PFSK-1 (cell line): ENCODE measurements around the gene ZFHX3.

ENCODE experiments used
- FOXP2 ChIP-seq: optimal IDR thresholded peaks from 2 replicates; pipeline ENCODE3; 2011; ENCODE audit warnings: borderline replicate concordance, control low read depth, inconsistent platforms; ENCODE audit not compliant: insufficient read depth; ENCODE audit errors: extremely low read length, extremely low read depth
- POLR2AphosphoS5 ChIP-seq: IDR thresholded peaks from 2 replicates; pipeline ENCODE4 v1.6.1; 2012; ENCODE audit warnings: low read depth, mild to moderate bottlenecking, control low read depth, low read length, moderate library complexity
- REST ChIP-seq, 2 experiments: IDR thresholded peaks; 2 replicates each; pipeline versions ENCODE4 v1.6.1 to v1.8.0; 2011 to 2012; ENCODE audit warnings: low read depth in 2 of 2, low read length in 2 of 2, control low read depth in 1 of 2, inconsistent platforms in 1 of 2, mild to moderate bottlenecking in 1 of 2, moderate library complexity in 1 of 2; ENCODE audit not compliant: insufficient read depth in 1 of 2
- SIN3A ChIP-seq: IDR thresholded peaks from 2 replicates; pipeline ENCODE4 v1.6.1; 2012; ENCODE audit warnings: mild to moderate bottlenecking, low read length, moderate library complexity, borderline replicate concordance; ENCODE audit not compliant: insufficient read depth
- TAF1 ChIP-seq: IDR thresholded peaks from 2 replicates; pipeline ENCODE4 v1.6.1; 2012; ENCODE audit warnings: low read length, control low read depth, borderline replicate concordance; ENCODE audit not compliant: insufficient read depth

ZFHX3 gene

GRCh38 chr16:73034374-73034773 lies 13.6 kb downstream of the ZFHX3 start:
- TF ChIP-seq REST (IDR thresholded peaks at IDR 0.05; ENCODE audit: insufficient read depth in 1 of 2, low read depth in 2 of 2, low read length in 2 of 2) (no peak), SIN3A (no peak), POLR2AphosphoS5 (no peak), TAF1 (no peak), FOXP2 (no peak)

- TF ChIP-seq SIN3A (0 out of 2 replicates have a peak, but pooled peaks have one; percentile 45), POLR2AphosphoS5 (no peak), REST (IDR thresholded peaks at IDR 0.05; ENCODE audit: insufficient read depth in 1 of 2, low read depth in 2 of 2, low read length in 2 of 2) (no peak)
These were observed 14.5 kb downstream of the ZFHX3 start for GRCh38 chr16:73033271-73033998.

GRCh38 chr16:73032541-73033270 lies 15.2 kb downstream of the ZFHX3 start:
- TF ChIP-seq TAF1 (no peak), FOXP2 (no peak), REST (IDR thresholded peaks at IDR 0.05; ENCODE audit: insufficient read depth in 1 of 2, low read depth in 2 of 2, low read length in 2 of 2) (no peak), POLR2AphosphoS5 (no peak), SIN3A (no peak)

DNA sequence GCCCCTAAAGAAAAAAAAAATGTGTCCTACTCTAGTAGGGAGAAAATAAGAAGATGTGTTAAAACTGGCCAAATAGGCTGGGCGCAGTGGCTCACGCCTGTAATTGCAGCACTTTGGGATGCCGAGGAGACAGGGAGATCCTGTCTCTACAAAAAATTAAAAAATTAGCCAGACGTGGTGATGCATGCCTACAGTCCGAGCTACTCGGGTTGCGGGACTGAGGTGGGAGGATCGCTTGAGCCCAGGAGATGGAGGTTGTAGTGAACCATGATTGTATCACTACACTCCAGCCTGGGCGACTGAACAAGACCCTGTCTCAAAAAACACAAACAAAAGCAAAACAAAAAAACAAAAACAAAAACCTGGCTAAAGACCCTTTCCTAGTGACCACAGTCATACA lies 15.9 kb downstream of the ZFHX3 start:
- TF ChIP-seq TAF1, result no peak
- no peak for TF ChIP-seq FOXP2
- TF ChIP-seq SIN3A, result no peak
- no peak for TF ChIP-seq POLR2AphosphoS5
- TF ChIP-seq REST (IDR thresholded peaks at IDR 0.05; ENCODE audit: insufficient read depth in 1 of 2, low read depth in 2 of 2, low read length in 2 of 2), result no peak
